ENCODE results near the gene SIK3.

The SIK3 gene

DNA sequence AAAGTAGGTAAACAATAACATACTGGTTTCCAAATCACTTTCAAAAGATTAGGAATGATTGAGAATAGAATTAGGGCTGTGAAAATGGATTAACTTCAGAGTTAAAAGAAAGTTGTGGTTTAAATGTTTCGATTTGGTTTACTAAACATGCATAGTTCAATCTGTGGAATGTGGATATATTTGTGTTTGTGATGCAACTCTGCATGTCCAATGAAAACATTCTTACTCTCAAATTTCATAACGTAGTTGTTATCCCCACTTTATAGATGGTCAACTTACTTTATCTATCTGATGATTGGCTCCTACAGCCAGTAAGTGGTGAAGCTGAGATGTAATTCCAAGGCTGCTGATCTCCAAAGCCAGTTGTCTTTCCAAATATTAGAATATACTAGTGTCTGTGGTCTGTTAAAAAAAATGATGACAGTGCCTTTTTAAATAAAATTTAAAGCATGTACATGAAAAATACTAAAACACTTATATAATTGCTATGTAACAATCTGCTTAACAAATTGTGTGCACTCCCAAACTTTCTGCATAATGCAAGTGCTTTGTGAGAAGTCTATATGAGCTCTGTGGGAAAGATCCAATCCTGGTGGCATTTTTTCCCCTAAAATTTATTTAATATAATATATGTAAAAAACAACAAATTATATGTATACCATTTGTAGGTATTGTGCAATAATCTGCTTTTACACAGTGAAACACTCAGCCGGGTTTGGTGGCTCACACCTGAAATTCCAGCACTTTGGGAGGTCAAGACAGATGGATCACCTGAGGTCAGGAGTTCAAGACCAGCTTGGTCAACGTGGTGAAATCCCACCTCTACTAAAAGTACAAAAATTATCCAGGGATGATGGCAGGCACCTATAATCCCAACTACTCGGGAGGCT lies 9.7 kb upstream of the SIK3 start:
- no peak for DNase-seq

GRCh38 chr11:117100556-117100955 lies 2.3 kb upstream of the SIK3 start:
- no peak for DNase-seq

DNA sequence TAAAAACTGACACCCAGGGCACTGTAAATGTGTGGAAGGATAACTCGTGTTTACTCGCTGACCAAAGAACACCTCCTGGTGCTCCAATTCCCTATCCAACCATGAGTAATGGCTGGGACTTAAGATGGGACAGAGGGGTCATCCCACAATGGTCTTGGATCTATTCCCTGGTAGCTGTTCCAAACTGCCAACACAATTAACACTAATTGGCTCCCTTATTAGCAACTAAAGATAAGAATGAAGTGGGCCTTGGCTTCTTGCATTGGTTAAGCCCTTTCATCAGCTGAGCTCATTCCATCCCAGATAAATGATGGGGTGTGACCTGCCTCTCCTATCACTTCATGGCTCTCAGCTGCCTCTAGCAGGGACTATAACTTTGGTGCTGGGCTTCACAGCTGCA lies 1.5 kb upstream of the SIK3 start:
- DNase-seq: peak; percentile 44

- DNase-seq: peak; percentile 77
Measured at GRCh38 chr11:117097389-117098268, 599 bp downstream of the SIK3 start.

DNA sequence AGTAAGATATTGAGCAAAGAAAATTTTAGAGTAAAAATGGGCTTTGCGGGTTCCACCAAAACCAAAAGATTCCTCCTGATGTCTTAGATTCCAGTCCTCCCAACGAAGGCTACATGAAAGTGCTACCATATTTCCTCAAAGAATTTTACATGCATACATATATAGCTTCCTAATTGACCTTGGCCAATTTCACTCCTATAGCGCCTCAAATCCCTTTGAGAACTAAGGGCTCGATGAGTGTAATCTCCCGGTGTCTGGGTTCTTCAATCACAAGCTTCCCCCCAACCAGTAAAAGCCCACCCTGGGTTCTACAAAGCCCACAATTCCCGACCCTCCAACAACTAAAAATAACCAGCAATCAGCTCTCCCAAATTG lies 1.2 kb downstream of the SIK3 start:
- DNase-seq: no peak

DNA sequence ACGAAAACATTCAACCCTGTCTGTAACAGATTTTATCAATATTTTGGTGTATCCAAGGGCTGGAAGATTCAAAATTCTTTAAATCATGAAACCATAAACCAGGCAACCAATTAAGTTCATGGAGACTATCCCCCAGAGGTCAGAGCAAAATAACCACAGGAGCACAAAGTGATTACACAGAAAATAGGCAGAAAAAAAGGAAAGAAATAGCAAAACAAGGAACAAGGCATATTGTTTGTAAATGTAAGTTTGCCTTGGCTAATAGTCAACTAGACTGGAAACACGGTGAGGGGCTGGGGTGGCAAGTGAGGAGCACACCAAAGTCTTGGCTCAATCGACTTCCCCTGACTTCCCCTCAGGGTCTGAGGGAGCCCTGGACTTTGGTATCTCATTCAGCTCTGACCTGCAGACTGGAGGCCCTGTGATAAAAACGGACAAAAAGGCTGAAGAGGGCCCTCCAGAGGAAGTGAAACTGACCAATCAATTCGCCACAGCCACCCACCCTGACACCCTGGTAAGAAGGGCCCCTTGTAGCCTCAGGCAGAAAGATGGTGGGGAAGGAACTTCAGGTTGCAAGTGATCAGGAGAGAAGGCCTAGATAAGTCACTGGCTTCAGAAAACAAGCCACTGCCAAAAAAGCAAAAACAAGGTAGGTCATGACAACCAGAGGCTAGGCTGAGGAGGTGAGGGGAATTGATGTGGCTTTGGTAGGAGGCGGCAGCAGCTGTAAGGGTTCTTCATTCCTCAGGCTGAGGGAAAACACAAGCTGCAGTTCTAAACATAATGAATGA lies 1.8 kb downstream of the SIK3 start:
- peak; percentile 34 for DNase-seq

- no peak for DNase-seq
Measured at GRCh38 chr11:117095284-117096161, 2.7 kb downstream of the SIK3 start.

DNA sequence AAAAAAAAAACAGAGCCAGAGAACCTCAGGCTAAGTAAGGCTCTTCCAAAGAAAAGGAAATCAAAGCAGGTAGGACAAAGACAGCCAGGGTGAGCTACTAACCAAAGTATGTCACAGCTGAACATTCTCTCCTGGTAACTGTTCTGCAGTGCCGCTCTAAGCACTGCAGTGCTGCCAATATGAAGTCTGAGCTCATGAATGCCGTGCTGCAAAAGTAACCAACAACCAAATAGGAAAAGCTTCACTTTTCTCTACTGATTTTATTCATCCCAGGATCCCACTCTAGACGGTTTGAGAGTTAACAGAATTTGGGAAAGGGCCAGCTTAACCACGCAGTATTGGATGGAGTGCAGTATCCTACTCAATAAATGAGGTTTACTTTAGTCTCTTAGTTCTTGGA lies 3.5 kb downstream of the SIK3 start:
- DNase-seq: no peak

DNA sequence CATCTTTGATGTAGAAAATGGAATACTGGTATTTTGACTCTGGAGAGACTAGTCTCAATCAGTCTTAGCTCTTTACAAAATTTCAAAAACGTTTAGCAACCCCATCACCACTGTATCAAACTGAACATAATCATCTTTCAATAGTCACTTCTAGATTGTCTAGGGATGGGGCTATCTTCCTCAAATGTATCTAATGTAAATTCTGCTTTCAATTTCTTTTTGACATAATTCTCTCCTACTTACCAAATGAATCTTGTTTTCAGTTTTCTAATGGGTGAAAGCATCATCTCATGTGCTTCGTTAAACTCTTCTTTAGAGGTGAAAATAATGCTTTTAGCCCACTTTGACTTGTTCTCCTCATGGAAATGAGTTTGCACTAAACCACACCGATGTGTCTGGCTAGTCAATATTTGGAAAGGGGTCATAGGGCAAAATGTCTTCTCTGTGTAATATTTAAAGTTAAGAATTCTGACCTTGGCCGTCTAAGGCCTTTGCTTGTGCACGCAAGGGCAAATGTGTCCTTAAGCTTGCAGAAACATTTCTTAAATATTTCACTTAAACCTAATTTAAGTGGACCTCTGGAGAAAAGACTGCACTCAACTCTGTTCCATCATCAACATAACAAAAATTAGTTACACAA lies 5.2 kb downstream of the SIK3 start:
- DNase-seq: no peak

GRCh38 chr11:117091753-117092477 lies 6.3 kb downstream of the SIK3 start:
- no peak for DNase-seq

GRCh38 chr11:117090111-117090706 lies 8.0 kb downstream of the SIK3 start:
- DNase-seq: no peak

DNA sequence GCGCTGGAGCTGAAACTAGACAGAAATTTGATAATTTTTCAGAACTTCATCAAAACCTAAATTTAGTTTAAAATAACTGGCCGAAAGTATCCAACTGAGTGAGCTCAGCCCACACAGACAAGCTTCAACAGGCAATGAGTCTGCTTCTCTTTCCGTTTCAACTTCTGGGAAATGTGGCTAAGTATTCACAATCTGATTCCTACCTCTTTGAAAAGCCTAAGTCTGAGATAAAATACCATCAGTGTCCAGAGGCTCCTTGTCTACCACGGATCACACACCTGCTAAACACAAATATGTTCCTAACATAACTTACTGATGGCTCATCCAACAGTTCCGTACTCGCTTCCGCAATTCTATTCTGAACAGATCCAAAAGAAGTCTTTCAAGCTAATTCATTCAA lies 8.5 kb downstream of the SIK3 start:
- no peak for DNase-seq

DNA sequence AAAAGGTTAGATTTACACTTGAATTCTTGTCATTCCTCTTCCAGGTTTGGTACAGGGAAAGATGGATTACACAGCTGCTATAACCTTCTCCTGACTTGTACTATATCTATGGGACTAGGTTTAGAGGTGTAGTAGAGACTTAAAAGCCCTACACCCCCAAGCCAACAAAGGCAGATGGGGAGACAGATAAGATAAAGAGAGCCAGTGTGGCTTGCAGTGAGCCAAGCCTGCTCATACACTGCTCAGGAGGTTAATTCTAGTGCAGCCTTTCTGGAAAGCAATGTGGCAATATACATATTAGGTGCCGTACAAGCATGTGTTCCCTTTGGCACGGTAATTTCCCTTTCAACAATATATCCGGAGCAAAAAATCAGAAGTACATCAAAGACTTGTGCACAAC lies 10.8 kb downstream of the SIK3 start:
- DNase-seq: no peak

GRCh38 chr11:117084992-117085391 lies 13.2 kb downstream of the SIK3 start:
- DNase-seq: no peak

DNA sequence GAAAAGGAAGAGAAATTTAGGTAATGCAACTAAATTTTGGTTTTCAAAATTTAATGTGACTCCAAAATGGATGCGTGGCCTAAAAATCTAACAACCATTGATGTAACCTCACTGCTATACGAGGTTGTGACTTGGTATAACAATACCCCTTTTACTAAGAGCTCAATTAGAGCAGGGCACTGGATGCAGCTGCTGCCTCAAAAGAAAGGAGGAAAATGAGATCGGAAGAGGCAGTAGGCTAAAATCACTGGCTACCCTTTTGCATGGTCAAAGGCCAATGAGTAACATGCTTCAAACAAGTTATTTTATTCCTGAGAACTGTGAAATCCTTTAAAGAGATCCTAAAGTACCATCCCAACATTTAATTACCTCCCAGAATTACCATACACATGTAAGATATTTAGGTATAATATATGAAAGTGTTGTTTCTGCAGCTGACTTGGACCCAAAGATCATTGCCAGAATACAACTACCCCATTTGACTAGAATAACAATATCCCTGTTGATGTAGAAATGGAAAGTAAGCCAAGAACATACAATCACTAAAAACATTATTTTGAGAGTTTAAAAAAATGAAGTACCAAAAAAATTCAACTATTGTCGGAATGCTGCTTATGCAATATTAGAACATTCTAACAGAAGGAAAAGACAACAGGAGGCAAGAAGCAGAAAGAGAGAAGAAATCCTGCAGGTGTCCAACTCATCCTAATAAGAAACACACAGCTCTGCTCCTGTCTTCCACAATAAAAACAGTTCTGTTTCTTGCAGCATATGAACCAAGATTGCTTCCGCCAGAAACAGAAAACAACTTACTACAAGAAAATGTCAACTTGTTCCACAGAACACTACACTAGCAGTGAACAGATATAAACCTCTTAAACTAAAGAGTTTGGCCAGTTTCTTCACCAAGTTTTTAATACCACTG lies 15.0 kb downstream of the SIK3 start:
- DNase-seq: no peak

- no peak for DNase-seq
Measured at GRCh38 chr11:117081908-117082307, 16.3 kb downstream of the SIK3 start.

DNA sequence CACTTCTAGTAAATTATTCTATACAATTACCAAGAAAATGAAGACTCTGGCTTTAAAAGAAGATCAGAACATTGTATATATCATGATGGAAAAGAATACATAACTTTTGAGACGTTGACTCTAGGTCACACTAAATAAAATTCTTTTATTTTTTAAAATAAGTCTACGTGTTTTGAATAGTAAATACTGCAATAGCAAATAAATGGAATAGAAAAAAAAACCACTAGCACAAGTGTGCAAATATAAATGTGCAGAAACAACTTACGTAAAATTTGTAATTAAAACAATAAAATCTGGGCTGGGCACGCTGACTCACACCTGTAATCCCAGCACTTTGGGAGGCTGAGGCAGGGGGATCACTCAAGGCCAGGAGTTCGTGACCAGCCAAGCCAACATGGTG lies 17.9 kb downstream of the SIK3 start:
- no peak for DNase-seq

- no peak for DNase-seq
Measured at GRCh38 chr11:117076941-117077691, 21.1 kb downstream of the SIK3 start.

DNA sequence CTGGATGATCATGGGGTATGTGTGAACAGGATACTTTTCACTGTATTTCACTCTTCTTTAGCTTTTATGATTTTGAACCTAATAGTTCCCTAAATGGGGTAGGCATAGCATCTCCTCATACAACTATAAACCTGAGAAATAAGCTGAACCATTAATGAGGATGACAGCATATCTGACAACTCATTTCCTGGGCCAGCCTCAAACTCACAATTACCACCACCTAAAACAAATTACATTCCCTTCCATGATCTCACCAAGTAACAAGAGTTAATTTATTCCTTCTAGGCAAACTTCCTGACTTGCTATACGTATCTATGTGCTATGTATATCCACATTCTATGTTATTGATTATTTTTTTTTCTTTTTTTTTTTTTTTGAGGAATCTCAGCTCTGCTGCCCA lies 23.0 kb downstream of the SIK3 start:
- DNase-seq: no peak

Measured in retina (tissue), 1 donor.